ENCODE results near the gene PPDPF.

The PPDPF gene

GRCh38 chr20:63533388-63533787 is 12.8 kb downstream of the PPDPF start:
- no peak for TF ChIP-seq ZNF565 (CRISPR knock-in tag; conservative IDR thresholded peaks at IDR 0.05; ENCODE audit: low read depth)
- TF ChIP-seq BACH2 (CRISPR knock-in tag; IDR thresholded peaks at IDR 0.05; ENCODE audit: borderline replicate concordance), result no peak
- no peak for TF ChIP-seq ISL1 (CRISPR knock-in tag; IDR thresholded peaks at IDR 0.05)
- no peak for TF ChIP-seq ZC3H10 (CRISPR knock-in tag; IDR thresholded peaks at IDR 0.05)
- TF ChIP-seq ESRRG (CRISPR knock-in tag; IDR thresholded peaks at IDR 0.05), result no peak
- no peak for TF ChIP-seq ZNF8 (CRISPR knock-in tag; IDR thresholded peaks at IDR 0.05)
- TF ChIP-seq ZFP30 (CRISPR knock-in tag; IDR thresholded peaks at IDR 0.05), result no peak
- no peak for ATAC-seq

- ATAC-seq, result no peak
- TF ChIP-seq SNAI2 (CRISPR knock-in tag; IDR thresholded peaks at IDR 0.05), result no peak
- TF ChIP-seq POU6F1 (CRISPR knock-in tag; IDR thresholded peaks at IDR 0.05; ENCODE audit: borderline replicate concordance, low read depth), result no peak
- no peak for TF ChIP-seq TCF4 (CRISPR knock-in tag; IDR thresholded peaks at IDR 0.05; ENCODE audit: borderline replicate concordance)
- no peak for TF ChIP-seq ZNF565 (CRISPR knock-in tag; conservative IDR thresholded peaks at IDR 0.05; ENCODE audit: low read depth)
- TF ChIP-seq ZNF70 (CRISPR knock-in tag; IDR thresholded peaks at IDR 0.05), result no peak
- no peak for TF ChIP-seq ZFP3 (CRISPR knock-in tag; IDR thresholded peaks at IDR 0.05)
- TF ChIP-seq ESRRG (CRISPR knock-in tag; IDR thresholded peaks at IDR 0.05), result no peak
- TF ChIP-seq CSRNP3 (CRISPR knock-in tag; IDR thresholded peaks at IDR 0.05), result no peak
- no peak for TF ChIP-seq TOX (CRISPR knock-in tag; IDR thresholded peaks at IDR 0.05; ENCODE audit: borderline replicate concordance)
- TF ChIP-seq BACH2 (CRISPR knock-in tag; IDR thresholded peaks at IDR 0.05; ENCODE audit: borderline replicate concordance), result no peak
- no peak for TF ChIP-seq GLIS3 (CRISPR knock-in tag; IDR thresholded peaks at IDR 0.05)
- no peak for TF ChIP-seq ISL1 (CRISPR knock-in tag; IDR thresholded peaks at IDR 0.05)
- TF ChIP-seq PPARA (CRISPR knock-in tag; IDR thresholded peaks at IDR 0.05; ENCODE audit: borderline replicate concordance), result no peak
- no peak for TF ChIP-seq ARNTL (CRISPR knock-in tag; IDR thresholded peaks at IDR 0.05; ENCODE audit: borderline replicate concordance, low read depth)
Observed at GRCh38 chr20:63533871-63534393, 13.4 kb downstream of the PPDPF start.

- TF ChIP-seq TOX (CRISPR knock-in tag; IDR thresholded peaks at IDR 0.05; ENCODE audit: borderline replicate concordance) (no peak), ARNTL (CRISPR knock-in tag; IDR thresholded peaks at IDR 0.05; ENCODE audit: borderline replicate concordance, low read depth) (no peak)
- no peak for ATAC-seq
Observed at GRCh38 chr20:63534427-63534830, 13.9 kb downstream of the PPDPF start.

GRCh38 chr20:63534831-63535651 is 14.5 kb downstream of the PPDPF start:
- TF ChIP-seq ZNF565 (CRISPR knock-in tag; conservative IDR thresholded peaks at IDR 0.05; ENCODE audit: low read depth), result no peak
- no peak for TF ChIP-seq CSRNP3 (CRISPR knock-in tag; IDR thresholded peaks at IDR 0.05)
- no peak for TF ChIP-seq ESRRG (CRISPR knock-in tag; IDR thresholded peaks at IDR 0.05)
- TF ChIP-seq ZFP3 (CRISPR knock-in tag; IDR thresholded peaks at IDR 0.05), result no peak
- no peak for TF ChIP-seq POU6F1 (CRISPR knock-in tag; IDR thresholded peaks at IDR 0.05; ENCODE audit: borderline replicate concordance, low read depth)
- TF ChIP-seq TCF4 (CRISPR knock-in tag; IDR thresholded peaks at IDR 0.05; ENCODE audit: borderline replicate concordance), result no peak
- no peak for TF ChIP-seq SNAI2 (CRISPR knock-in tag; IDR thresholded peaks at IDR 0.05)
- no peak for TF ChIP-seq PPARA (CRISPR knock-in tag; IDR thresholded peaks at IDR 0.05; ENCODE audit: borderline replicate concordance)
- no peak for TF ChIP-seq GLIS3 (CRISPR knock-in tag; IDR thresholded peaks at IDR 0.05)
- TF ChIP-seq RARB (CRISPR knock-in tag; IDR thresholded peaks at IDR 0.05), result no peak
- no peak for TF ChIP-seq CSDC2 (CRISPR knock-in tag; IDR thresholded peaks at IDR 0.05)
- TF ChIP-seq ARNTL (CRISPR knock-in tag; IDR thresholded peaks at IDR 0.05; ENCODE audit: borderline replicate concordance, low read depth), result no peak
- TF ChIP-seq ZNF70 (CRISPR knock-in tag; IDR thresholded peaks at IDR 0.05), result no peak
- TF ChIP-seq TOX (CRISPR knock-in tag; IDR thresholded peaks at IDR 0.05; ENCODE audit: borderline replicate concordance), result no peak
- TF ChIP-seq TSHZ2 (CRISPR knock-in tag; IDR thresholded peaks at IDR 0.05), result no peak
- no peak for ATAC-seq
